ENCODE data around the gene NEGR1.
A peak's percentile ranks its signal among the peaks of the same experiment; 100 is the strongest.

Gene NEGR1

GRCh38 chr1:72230746-72231145 lies 51.6 kb downstream of the NEGR1 start:
- DNase-seq, result peak; percentile 34

- DNase-seq, result no peak
Observed at GRCh38 chr1:72229893-72230292, 52.4 kb downstream of the NEGR1 start.

- DNase-seq, result peak; percentile 32
Observed at GRCh38 chr1:72227667-72228066, 54.7 kb downstream of the NEGR1 start.

GRCh38 chr1:72224506-72224905 lies 57.8 kb downstream of the NEGR1 start:
- no peak for DNase-seq

- no peak for DNase-seq
Observed at GRCh38 chr1:72221811-72222210, 60.5 kb downstream of the NEGR1 start.

- no peak for DNase-seq
Observed at GRCh38 chr1:72218141-72218739, 64.1 kb downstream of the NEGR1 start.

- no peak for DNase-seq
Observed at GRCh38 chr1:72207059-72207458, 75.3 kb downstream of the NEGR1 start.

GRCh38 chr1:72202761-72203160 lies 79.6 kb downstream of the NEGR1 start:
- no peak for DNase-seq

GRCh38 chr1:72197786-72198185 lies 84.6 kb downstream of the NEGR1 start:
- no peak for DNase-seq

GRCh38 chr1:72186733-72187307 lies 95.5 kb downstream of the NEGR1 start:
- peak; percentile 40 for DNase-seq

GRCh38 chr1:72184099-72184701 lies 98.1 kb downstream of the NEGR1 start:
- DNase-seq, result no peak

- DNase-seq, result no peak
Observed at GRCh38 chr1:72182859-72183258, 99.5 kb downstream of the NEGR1 start.

GRCh38 chr1:72178266-72178665 lies 104.1 kb downstream of the NEGR1 start:
- DNase-seq, result peak; percentile 42

- DNase-seq, result peak; percentile 29
Observed at GRCh38 chr1:72177711-72178110, 104.6 kb downstream of the NEGR1 start.

GRCh38 chr1:72170246-72170645 lies 112.1 kb downstream of the NEGR1 start:
- no peak for DNase-seq

GRCh38 chr1:72166426-72166825 lies 115.9 kb downstream of the NEGR1 start:
- DNase-seq, result no peak

- no peak for DNase-seq
Observed at GRCh38 chr1:72150508-72150907, 131.8 kb downstream of the NEGR1 start.

GRCh38 chr1:72141875-72142274 lies 140.5 kb downstream of the NEGR1 start:
- no peak for DNase-seq

- peak; percentile 10 for DNase-seq
Observed at GRCh38 chr1:72140222-72140621, 142.1 kb downstream of the NEGR1 start.

GRCh38 chr1:72137656-72138055 lies 144.7 kb downstream of the NEGR1 start:
- DNase-seq, result no peak

GRCh38 chr1:72129869-72130268 lies 152.5 kb downstream of the NEGR1 start:
- no peak for DNase-seq

- peak; percentile 5 for DNase-seq
Observed at GRCh38 chr1:72122099-72122880, 160.0 kb downstream of the NEGR1 start.

- DNase-seq, result no peak
Observed at GRCh38 chr1:72119491-72119890, 162.8 kb downstream of the NEGR1 start.

- DNase-seq, result no peak
Observed at GRCh38 chr1:72117621-72118020, 164.7 kb downstream of the NEGR1 start.
